Stimulated activated CD4-positive, alpha-beta T cell treated with anti-CD3 and anti-CD28 coated beads, Interleukin-1b, Interleukin-23, amount 100 ng/mL, for 1 hour (primary cell): Measurements from ENCODE around the gene FGGY.

Experiments
- DNase-seq, 2 donors: peaks; one replicate each; pipeline ENCODE4 v3.0.0-alpha.2; 2020; ENCODE audit warnings: low read depth in 2 of 2

Gene FGGY

GRCh38 chr1:59414406-59415133 is 117.7 kb downstream of the FGGY start:
- no peak for DNase-seq

- no peak for DNase-seq
These were observed 118.5 kb downstream of the FGGY start for GRCh38 chr1:59415286-59415850.

- DNase-seq, result no peak
These were observed 119.0 kb downstream of the FGGY start for GRCh38 chr1:59415881-59416280.

GRCh38 chr1:59417406-59417805 is 120.5 kb downstream of the FGGY start:
- no peak for DNase-seq

- DNase-seq, result no peak
These were observed 121.7 kb downstream of the FGGY start for GRCh38 chr1:59418363-59419144.

- no peak for DNase-seq
These were observed 122.7 kb downstream of the FGGY start for GRCh38 chr1:59419361-59420140.

- DNase-seq, result no peak
These were observed 124.5 kb downstream of the FGGY start for GRCh38 chr1:59421232-59421920.

GRCh38 chr1:59422921-59423575 is 126.2 kb downstream of the FGGY start:
- DNase-seq, result no peak

- no peak for DNase-seq
These were observed 130.3 kb downstream of the FGGY start for GRCh38 chr1:59427155-59427554.

GRCh38 chr1:59427784-59428183 is 130.9 kb downstream of the FGGY start:
- no peak for DNase-seq

- no peak for DNase-seq
These were observed 131.9 kb downstream of the FGGY start for GRCh38 chr1:59428828-59429227.

GRCh38 chr1:59429656-59430055 is 132.8 kb downstream of the FGGY start:
- DNase-seq, result no peak

- no peak for DNase-seq
These were observed 134.8 kb downstream of the FGGY start for GRCh38 chr1:59431566-59432294.

GRCh38 chr1:59432531-59433439 is 135.9 kb downstream of the FGGY start:
- no peak for DNase-seq

GRCh38 chr1:59433440-59433813 is 136.5 kb downstream of the FGGY start:
- DNase-seq, result no peak

GRCh38 chr1:59434336-59434735 is 137.4 kb downstream of the FGGY start:
- DNase-seq, result no peak

GRCh38 chr1:59436637-59437036 is 139.7 kb downstream of the FGGY start:
- no peak for DNase-seq

GRCh38 chr1:59438058-59438560 is 141.2 kb downstream of the FGGY start:
- no peak for DNase-seq

GRCh38 chr1:59442492-59442891 is 145.6 kb downstream of the FGGY start:
- no peak for DNase-seq
